WTC11 (cell line): Measurements from ENCODE around the gene RPRD1A. TPM values are rescaled to one million over a fixed set of nuclear protein-coding genes. Genes with fewer than 3 reads are reported as not detected.

ENCODE experiments used
- ATAC-seq: fragments of 200-7000 bp; cut with Tn5 transposase; 2 replicates; pipeline ENCODE4 v1.10.0; 2021; ENCODE audit warnings: mild to moderate bottlenecking, moderate library complexity
- CTCF ChIA-PET: fragments of 300-600 bp; sonication (Branson Sonifier 250); formaldehyde crosslinking; loops from one replicate; lab custom pipeline; 2021; ENCODE audit warnings: antibody characterized with exemption; lab: Charles Lee
- POLR2A ChIA-PET: fragments of 350-600 bp; sonication (Branson Sonifier 250); formaldehyde crosslinking; loops from one replicate; lab custom pipeline; 2021; ENCODE audit warnings: antibody characterized with exemption; lab: Charles Lee
- DNase-seq: peaks from one replicate; pipeline ENCODE4 v3.0.0; 2021; ENCODE audit warnings: low spot score
- H3K27ac Mint-ChIP-seq: 2 replicates; pipeline ENCODE4 v1.8.0; 2021; ENCODE audit warnings: mixed read lengths
- H3K27me3 Mint-ChIP-seq: 2 replicates; pipeline ENCODE4 v1.8.0; 2021; ENCODE audit warnings: low read depth, mild to moderate bottlenecking, moderate library complexity, mixed read lengths
- H3K36me3 Mint-ChIP-seq: 2 replicates; pipeline ENCODE4 v1.8.0; 2021; ENCODE audit warnings: mixed read lengths
- H3K4me1 Mint-ChIP-seq: 2 replicates; pipeline ENCODE4 v1.8.0; 2022; ENCODE audit warnings: mixed read lengths
- H3K4me3 Mint-ChIP-seq: 2 replicates; pipeline ENCODE4 v1.8.0; 2021; ENCODE audit warnings: mild to moderate bottlenecking, moderate library complexity, mixed read lengths
- H3K9me3 Mint-ChIP-seq: 2 replicates; pipeline ENCODE4 v1.8.0; 2021; ENCODE audit warnings: mixed read lengths
- AR ChIP-seq: fragments of 250-450 bp; sonication (Bioruptor Pico); IDR thresholded peaks from 2 replicates; pipeline ENCODE4 v1.9.0; 2021; ENCODE audit warnings: mild to moderate bottlenecking
- CREB1 ChIP-seq: sonication (generic); formaldehyde crosslinking; IDR thresholded peaks from 2 replicates; pipeline ENCODE4 v1.8.0; 2023; ENCODE audit warnings: mild to moderate bottlenecking, missing genetic modification reagents
- ESRRA ChIP-seq: sonication (generic); formaldehyde crosslinking; IDR thresholded peaks from 2 replicates; pipeline ENCODE4 v1.8.1; 2022; ENCODE audit warnings: mild to moderate bottlenecking, missing genetic modification reagents, borderline replicate concordance
- ETV6 ChIP-seq: sonication (generic); formaldehyde crosslinking; IDR thresholded peaks from 2 replicates; pipeline ENCODE4 v1.8.1; 2022; ENCODE audit warnings: mild to moderate bottlenecking, missing genetic modification reagents
- FOXP1 ChIP-seq: sonication (generic); formaldehyde crosslinking; IDR thresholded peaks from 2 replicates; pipeline ENCODE4 v1.8.0; 2022; ENCODE audit warnings: missing genetic modification reagents, mild to moderate bottlenecking, moderate library complexity, borderline replicate concordance
- MXD4 ChIP-seq: fragments of 250-450 bp; sonication (Bioruptor Pico); IDR thresholded peaks from 2 replicates; pipeline ENCODE4 v1.8.0; 2021; ENCODE audit warnings: mild to moderate bottlenecking, moderate library complexity, borderline replicate concordance
- NR2C2 ChIP-seq: sonication (generic); formaldehyde crosslinking; IDR thresholded peaks from 2 replicates; pipeline ENCODE4 v1.8.0; 2022; ENCODE audit warnings: mild to moderate bottlenecking, missing genetic modification reagents
- PRDM15 ChIP-seq: sonication (generic); formaldehyde crosslinking; IDR thresholded peaks from 2 replicates; pipeline ENCODE4 v1.8.0; 2022; ENCODE audit warnings: missing genetic modification reagents
- SOX15 ChIP-seq: fragments of 250-450 bp; sonication (Bioruptor Pico); IDR thresholded peaks from 2 replicates; pipeline ENCODE4 v1.9.0; 2021; ENCODE audit warnings: mild to moderate bottlenecking
- ZNF232 ChIP-seq: sonication (generic); formaldehyde crosslinking; IDR thresholded peaks from 2 replicates; pipeline ENCODE4 v1.8.0; 2022; ENCODE audit warnings: mild to moderate bottlenecking, missing genetic modification reagents
- ZNF263 ChIP-seq: sonication (generic); formaldehyde crosslinking; IDR thresholded peaks from 2 replicates; pipeline ENCODE4 v1.8.1; 2022; ENCODE audit warnings: low read depth, mild to moderate bottlenecking, moderate library complexity, missing genetic modification reagents
- ZNF423 ChIP-seq: fragments of 250-450 bp; sonication (Bioruptor Pico); IDR thresholded peaks from 2 replicates; pipeline ENCODE4 v2.1.2; 2022; ENCODE audit warnings: mild to moderate bottlenecking, moderate library complexity
- total RNA-seq: library from RNA; stranded (reverse); gene quantifications from 3 replicates; pipeline ENCODE4 v1.2.3, GENCODE V29; 2021
- TF ChIP-seq, protein P1 (sequence below): sonication (generic); formaldehyde crosslinking; IDR thresholded peaks from 2 replicates; pipeline ENCODE4 v1.8.0; 2022; ENCODE audit warnings: mild to moderate bottlenecking, missing genetic modification reagents
- TF ChIP-seq, protein P2 (sequence below): fragments of 250-450 bp; sonication (Bioruptor Pico); IDR thresholded peaks from 2 replicates; pipeline ENCODE4 v1.8.0; 2021; ENCODE audit warnings: mild to moderate bottlenecking
- TF ChIP-seq, protein P3 (sequence below): sonication (generic); formaldehyde crosslinking; IDR thresholded peaks from 2 replicates; pipeline ENCODE4 v1.8.1; 2023; ENCODE audit warnings: mild to moderate bottlenecking, missing genetic modification reagents
- TF ChIP-seq, protein P4 (sequence below): sonication (generic); formaldehyde crosslinking; IDR thresholded peaks from 2 replicates; pipeline ENCODE4 v1.8.0; 2023; ENCODE audit warnings: missing genetic modification reagents, mild to moderate bottlenecking, borderline replicate concordance

RPRD1A gene
- total RNA-seq, 1 experiment from 2014 or later: 115 TPM

GRCh38 chr18:36086186-36086585 lies 18.8 kb upstream of the RPRD1A start (continued):
- TF ChIP-seq, protein P1, sequence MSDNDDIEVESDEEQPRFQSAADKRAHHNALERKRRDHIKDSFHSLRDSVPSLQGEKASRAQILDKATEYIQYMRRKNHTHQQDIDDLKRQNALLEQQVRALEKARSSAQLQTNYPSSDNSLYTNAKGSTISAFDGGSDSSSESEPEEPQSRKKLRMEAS: no peak
- TF ChIP-seq ESRRA (CRISPR knock-in tag): no peak
- TF ChIP-seq MXD4 (CRISPR knock-in tag): no peak
- no peak for TF ChIP-seq NR2C2 (CRISPR knock-in tag)
- no peak for TF ChIP-seq ZNF263 (CRISPR knock-in tag)
- TF ChIP-seq AR (CRISPR knock-in tag): no peak
- TF ChIP-seq, all 79 proteins: peak for 0

DNA sequence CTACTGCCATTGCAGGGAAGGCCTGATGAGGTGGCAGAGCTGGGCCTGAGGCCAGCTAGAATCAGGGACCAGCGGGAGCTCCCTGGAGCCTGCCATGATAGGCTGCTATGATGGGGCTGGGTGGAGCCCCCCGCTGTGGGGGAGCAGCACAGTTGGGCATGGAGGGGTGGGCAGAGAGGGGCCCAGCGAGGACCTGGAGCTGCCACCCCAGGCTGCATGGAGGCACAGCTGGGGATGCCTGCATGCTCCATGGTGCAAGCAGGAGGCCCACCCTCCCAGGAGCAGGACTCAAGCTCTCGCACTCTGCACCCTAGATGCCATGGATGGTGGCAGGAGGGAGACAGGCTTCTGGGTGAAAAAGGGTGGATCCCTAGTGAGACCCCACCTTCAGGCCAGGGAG lies 17.8 kb upstream of the RPRD1A start:
- no peak overlapping the region for H3K4me3 Mint-ChIP-seq
- peaks cover 12% of the 10 kb centered on the region for H3K36me3 Mint-ChIP-seq
- ChIA-PET CTCF (interaction anchor here (1.8 to 2.0 kb wide), 2 partner anchors 11 to 67 kb away, joined by 6 to 10 read pairs; no protein-coding TSS in a partner anchor), POLR2A (no interaction called here)
- TF ChIP-seq CREB1 (CRISPR knock-in tag) (no peak), ETV6 (CRISPR knock-in tag) (no peak), SOX15 (no peak), PRDM15 (CRISPR knock-in tag) (no peak), FOXP1 (CRISPR knock-in tag) (no peak)
- TF ChIP-seq, protein P2, sequence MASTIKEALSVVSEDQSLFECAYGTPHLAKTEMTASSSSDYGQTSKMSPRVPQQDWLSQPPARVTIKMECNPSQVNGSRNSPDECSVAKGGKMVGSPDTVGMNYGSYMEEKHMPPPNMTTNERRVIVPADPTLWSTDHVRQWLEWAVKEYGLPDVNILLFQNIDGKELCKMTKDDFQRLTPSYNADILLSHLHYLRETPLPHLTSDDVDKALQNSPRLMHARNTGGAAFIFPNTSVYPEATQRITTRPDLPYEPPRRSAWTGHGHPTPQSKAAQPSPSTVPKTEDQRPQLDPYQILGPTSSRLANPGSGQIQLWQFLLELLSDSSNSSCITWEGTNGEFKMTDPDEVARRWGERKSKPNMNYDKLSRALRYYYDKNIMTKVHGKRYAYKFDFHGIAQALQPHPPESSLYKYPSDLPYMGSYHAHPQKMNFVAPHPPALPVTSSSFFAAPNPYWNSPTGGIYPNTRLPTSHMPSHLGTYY (CRISPR knock-in tag): no peak
- DNase-seq (no peak), ATAC-seq (no peak)
- no peak overlapping the region for H3K27ac Mint-ChIP-seq
- peaks cover 6% of the 10 kb centered on the region for H3K27me3 Mint-ChIP-seq
- no peaks in the 10 kb centered on the region for H3K4me1 Mint-ChIP-seq
- H3K9me3 Mint-ChIP-seq: peaks cover 28% of the 10 kb centered on the region

GRCh38 chr18:36083729-36084128 lies 16.4 kb upstream of the RPRD1A start:
- Mint-ChIP-seq H3K27ac (no peak overlapping the region), H3K4me3 (no peak overlapping the region), H3K36me3 (peaks cover 22% of the 10 kb centered on the region), H3K9me3 (peaks cover 41% of the 10 kb centered on the region), H3K4me1 (no peaks in the 10 kb centered on the region), H3K27me3 (peaks cover 13% of the 10 kb centered on the region)
- ChIA-PET CTCF (no interaction called here), POLR2A (no interaction called here)
- DNase-seq (no peak), ATAC-seq (no peak)
- TF ChIP-seq, protein P3, sequence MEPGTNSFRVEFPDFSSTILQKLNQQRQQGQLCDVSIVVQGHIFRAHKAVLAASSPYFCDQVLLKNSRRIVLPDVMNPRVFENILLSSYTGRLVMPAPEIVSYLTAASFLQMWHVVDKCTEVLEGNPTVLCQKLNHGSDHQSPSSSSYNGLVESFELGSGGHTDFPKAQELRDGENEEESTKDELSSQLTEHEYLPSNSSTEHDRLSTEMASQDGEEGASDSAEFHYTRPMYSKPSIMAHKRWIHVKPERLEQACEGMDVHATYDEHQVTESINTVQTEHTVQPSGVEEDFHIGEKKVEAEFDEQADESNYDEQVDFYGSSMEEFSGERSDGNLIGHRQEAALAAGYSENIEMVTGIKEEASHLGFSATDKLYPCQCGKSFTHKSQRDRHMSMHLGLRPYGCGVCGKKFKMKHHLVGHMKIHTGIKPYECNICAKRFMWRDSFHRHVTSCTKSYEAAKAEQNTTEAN (CRISPR knock-in tag): no peak
- TF ChIP-seq ZNF423 (CRISPR knock-in tag): no peak
- TF ChIP-seq ETV6 (CRISPR knock-in tag): no peak
- no peak for TF ChIP-seq AR (CRISPR knock-in tag)
- no peak for TF ChIP-seq ZNF232 (CRISPR knock-in tag)
- TF ChIP-seq, protein P4, sequence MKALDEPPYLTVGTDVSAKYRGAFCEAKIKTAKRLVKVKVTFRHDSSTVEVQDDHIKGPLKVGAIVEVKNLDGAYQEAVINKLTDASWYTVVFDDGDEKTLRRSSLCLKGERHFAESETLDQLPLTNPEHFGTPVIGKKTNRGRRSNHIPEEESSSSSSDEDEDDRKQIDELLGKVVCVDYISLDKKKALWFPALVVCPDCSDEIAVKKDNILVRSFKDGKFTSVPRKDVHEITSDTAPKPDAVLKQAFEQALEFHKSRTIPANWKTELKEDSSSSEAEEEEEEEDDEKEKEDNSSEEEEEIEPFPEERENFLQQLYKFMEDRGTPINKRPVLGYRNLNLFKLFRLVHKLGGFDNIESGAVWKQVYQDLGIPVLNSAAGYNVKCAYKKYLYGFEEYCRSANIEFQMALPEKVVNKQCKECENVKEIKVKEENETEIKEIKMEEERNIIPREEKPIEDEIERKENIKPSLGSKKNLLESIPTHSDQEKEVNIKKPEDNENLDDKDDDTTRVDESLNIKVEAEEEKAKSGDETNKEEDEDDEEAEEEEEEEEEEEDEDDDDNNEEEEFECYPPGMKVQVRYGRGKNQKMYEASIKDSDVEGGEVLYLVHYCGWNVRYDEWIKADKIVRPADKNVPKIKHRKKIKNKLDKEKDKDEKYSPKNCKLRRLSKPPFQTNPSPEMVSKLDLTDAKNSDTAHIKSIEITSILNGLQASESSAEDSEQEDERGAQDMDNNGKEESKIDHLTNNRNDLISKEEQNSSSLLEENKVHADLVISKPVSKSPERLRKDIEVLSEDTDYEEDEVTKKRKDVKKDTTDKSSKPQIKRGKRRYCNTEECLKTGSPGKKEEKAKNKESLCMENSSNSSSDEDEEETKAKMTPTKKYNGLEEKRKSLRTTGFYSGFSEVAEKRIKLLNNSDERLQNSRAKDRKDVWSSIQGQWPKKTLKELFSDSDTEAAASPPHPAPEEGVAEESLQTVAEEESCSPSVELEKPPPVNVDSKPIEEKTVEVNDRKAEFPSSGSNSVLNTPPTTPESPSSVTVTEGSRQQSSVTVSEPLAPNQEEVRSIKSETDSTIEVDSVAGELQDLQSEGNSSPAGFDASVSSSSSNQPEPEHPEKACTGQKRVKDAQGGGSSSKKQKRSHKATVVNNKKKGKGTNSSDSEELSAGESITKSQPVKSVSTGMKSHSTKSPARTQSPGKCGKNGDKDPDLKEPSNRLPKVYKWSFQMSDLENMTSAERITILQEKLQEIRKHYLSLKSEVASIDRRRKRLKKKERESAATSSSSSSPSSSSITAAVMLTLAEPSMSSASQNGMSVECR (CRISPR knock-in tag): no peak
